Tongue (tissue), 2 donors: ENCODE results near the gene BCAS1. TPM values are rescaled to one million over a fixed set of nuclear protein-coding genes. Genes with fewer than 3 reads are reported as not detected.

Experiments
- DNase-seq: peaks from one replicate; pipeline ENCODE4 v3.0.0-alpha.2; 2015
- total RNA-seq: library from RNA; depleted of rRNA; stranded (reverse); fragments of >200 nt; gene quantifications from one replicate; pipeline ENCODE4 v1.2.3, GENCODE V29; 2014

BCAS1 gene
- 2.4 TPM for total RNA-seq

- DNase-seq, result no peak
These were observed at the start of gene BCAS1 for GRCh38 chr20:54070187-54070987. BCAS1 (minus strand) TSS chr20:54070594; CDS start chr20:54058718, 11,876 bp downstream.

DNA sequence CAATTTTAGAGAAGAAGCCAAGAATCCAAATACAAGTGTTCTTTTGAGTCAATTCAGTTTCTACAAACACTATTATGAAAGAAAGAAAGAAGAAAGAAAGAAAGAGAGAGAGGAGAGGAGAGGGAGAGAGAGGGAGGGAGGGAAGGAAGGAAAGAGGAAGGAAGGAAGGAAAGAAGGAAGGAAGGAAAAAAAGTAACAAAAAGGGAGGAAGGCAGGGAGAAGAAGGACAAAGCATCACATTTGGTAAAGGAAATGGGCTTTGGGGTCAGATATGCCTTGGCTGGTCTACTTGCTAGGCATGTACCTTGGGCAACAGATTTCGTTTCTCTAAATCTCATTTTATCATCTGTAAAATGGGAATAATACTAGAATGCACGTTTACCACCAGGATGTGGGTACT is 49.4 kb upstream of the BCAS1 start:
- no peak for DNase-seq

DNA sequence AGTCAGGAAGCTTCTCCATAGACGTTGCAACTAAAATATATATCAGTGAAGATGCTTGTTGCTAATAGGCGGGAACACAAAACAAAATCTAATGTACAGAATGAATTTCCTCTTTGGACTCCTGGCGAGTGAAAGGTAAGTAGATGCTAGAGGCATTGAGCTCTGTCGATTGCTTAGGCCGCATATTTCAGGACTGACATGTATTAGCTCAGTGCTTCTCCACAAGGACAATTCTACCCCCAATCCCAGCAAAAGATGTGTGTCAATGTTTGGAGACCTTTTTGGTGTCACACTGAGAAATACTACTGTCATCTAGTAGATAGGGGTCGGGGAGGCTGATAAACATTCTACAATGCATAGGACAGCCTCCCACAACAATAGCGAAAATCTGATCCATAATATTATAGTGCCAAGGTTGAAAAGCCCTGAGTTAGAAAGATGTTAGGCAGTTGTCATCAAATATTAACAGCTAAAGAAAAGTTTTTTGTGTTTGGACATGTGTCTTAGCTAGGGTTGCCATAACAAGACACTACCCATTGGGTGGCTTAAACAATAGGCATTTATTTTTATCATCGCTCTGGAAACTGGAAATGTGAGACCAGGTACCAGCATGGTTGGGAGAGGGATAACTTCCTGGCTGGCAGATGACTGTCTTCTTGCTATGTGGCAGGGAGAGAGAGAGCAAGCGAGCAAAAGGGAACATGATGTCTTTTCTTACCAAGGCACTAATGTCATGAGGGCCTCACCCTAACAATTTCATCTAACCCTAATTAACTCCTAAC is 48.0 kb upstream of the BCAS1 start:
- DNase-seq, result no peak

GRCh38 chr20:54116550-54117235 is 46.3 kb upstream of the BCAS1 start:
- no peak for DNase-seq

DNA sequence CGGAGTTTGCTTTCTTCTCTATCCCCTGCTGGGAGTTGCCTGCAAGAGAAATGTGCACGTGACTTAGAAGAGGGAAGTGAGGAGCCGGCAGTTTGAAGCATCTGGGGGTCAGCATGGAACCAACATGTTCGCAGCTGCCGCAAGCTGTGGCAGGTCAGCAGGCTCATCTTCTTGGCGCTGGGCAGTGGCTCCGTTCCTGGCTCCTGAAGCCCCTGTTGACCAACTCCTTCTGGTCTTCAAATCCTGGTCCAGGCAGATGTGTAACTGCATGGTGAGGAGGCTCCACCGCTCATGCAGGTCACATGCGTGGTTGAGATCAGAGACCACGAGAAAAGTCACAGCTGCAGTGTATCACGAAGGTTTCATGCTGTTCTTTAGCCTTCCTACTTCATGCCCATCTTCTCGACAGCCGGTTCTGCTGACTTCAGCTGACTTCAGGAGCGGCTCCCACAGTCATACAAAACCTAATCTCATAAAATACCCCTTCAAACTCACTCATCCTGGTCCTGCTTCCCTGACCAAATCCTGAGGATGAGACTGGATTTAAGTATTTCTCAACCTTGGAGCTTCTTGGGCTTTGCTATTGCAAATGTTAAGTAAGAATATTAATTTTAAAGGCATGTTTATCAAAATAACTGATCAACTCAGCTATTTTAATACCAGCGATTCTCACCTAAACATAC is 44.9 kb upstream of the BCAS1 start:
- DNase-seq, result no peak

DNA sequence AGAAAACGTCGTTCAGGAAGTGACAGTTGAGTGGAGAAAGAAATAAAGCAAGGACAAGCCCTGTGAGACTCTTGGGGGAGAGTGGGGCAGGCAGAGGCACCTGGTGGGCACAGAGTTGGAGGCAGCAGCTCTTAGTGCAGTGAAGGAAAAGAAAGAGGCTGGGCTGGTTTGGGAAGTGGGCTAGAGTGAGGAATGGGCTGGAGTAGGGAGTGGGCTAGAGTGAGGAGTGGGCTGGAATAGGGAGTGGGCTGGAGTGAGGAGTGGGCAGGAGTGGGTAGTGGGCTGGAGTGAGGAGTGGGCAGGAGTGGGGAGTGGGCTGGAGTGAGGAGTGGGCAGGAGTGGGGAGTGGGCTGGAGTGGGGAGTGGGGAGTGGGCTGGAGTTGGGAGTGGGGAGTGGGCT is 43.7 kb upstream of the BCAS1 start:
- DNase-seq, result no peak

- no peak for DNase-seq
These were observed 43.2 kb upstream of the BCAS1 start for GRCh38 chr20:54113566-54113965.

DNA sequence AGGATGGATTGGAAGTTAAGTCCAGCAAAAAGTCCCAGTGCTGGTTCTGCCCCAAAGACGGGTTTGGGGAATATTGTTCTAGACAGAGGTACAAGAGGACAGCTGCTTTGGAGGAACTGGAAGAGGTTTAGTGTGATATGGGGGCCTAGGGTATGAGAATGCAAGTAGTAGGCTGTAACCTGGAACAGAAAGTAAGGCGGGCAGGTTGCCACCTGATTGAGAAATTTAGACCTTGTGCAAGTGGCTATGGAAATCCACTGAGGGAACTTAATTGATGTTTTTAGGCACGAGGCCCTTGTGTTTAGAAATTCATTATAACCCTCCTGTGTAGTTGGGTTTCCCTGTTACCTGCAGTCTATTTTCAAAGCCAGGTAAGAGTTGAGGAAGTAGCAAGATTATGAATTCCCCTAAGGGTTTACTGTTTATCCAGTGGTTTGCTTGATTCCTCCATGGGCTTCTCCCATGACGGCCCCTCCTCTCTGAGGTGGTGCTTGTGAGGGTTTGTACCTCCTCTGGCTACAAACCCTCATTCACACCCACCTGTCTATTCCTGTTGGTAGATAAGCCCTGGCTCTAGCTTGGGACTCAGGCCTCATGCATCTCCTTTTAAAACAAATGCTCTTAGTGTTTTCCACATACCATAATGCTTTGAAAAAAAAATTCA is 42.0 kb upstream of the BCAS1 start:
- DNase-seq, result no peak

DNA sequence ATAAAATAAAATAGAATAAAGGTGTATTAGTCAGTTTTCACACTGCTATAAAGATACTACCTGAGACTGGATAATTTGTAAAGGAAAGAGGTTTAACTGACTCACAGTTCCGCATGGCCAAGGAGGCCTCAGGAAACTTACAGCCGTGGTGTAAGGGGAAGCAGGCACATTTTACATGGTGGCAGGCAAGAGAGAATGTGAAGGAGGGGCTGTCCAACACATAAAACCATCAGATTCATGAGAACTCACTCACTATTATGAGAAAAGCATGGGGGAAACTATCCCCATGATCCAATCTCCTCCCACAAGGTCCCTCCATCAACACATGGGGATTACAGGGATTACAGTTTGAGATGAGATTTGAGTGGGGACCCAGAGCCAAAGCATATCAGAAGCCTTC is 41.1 kb upstream of the BCAS1 start:
- DNase-seq, result no peak

GRCh38 chr20:54110457-54110856 is 40.1 kb upstream of the BCAS1 start:
- no peak for DNase-seq

DNA sequence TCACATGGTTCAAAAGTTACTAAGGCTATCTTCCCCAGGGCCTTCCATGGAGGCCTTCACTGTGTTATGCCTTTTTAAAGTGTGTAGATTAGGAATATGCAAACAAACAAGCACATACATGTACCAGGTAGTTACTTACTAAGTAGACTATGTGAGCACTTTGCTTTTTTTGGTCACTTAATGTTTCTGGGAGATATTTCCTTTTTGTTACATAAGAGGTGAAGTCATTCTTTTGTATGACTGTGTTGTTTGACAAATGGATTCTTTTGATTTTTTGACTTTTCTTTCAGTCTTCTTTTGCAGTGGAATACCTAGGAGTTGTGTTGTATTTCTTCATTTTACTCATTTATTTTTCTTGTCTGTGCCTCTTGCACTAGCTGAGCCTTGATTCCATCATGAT is 39.6 kb upstream of the BCAS1 start:
- DNase-seq, result no peak

- no peak for DNase-seq
These were observed 38.4 kb upstream of the BCAS1 start for GRCh38 chr20:54108817-54109216.

- no peak for DNase-seq
These were observed 37.9 kb upstream of the BCAS1 start for GRCh38 chr20:54108326-54108642.

- DNase-seq, result no peak
These were observed 37.4 kb upstream of the BCAS1 start for GRCh38 chr20:54107600-54108325.

- no peak for DNase-seq
These were observed 36.8 kb upstream of the BCAS1 start for GRCh38 chr20:54107181-54107580.

- no peak for DNase-seq
These were observed 35.8 kb upstream of the BCAS1 start for GRCh38 chr20:54106162-54106561.

- no peak for DNase-seq
These were observed 35.3 kb upstream of the BCAS1 start for GRCh38 chr20:54105653-54106052.

DNA sequence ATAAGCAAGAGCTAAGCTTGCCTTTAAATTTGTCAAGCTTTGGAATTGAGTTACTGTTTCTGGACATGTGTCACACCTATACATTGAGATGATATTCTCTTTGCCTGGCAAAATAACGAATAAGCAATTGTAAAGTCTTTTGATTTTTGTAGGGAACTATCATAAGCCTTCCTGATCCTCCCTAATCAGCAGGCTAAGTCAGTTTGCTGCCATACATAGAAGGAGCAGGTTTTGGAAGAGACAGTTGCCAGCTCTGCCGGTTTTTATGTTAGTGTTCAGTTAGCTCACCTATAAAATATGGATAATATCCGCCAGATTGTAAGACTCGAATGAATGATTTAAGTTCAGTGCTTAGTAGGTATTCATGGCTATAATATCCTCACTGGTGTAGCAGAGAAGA is 34.4 kb upstream of the BCAS1 start:
- no peak for DNase-seq

- no peak for DNase-seq
These were observed 33.6 kb upstream of the BCAS1 start for GRCh38 chr20:54103762-54104600.

DNA sequence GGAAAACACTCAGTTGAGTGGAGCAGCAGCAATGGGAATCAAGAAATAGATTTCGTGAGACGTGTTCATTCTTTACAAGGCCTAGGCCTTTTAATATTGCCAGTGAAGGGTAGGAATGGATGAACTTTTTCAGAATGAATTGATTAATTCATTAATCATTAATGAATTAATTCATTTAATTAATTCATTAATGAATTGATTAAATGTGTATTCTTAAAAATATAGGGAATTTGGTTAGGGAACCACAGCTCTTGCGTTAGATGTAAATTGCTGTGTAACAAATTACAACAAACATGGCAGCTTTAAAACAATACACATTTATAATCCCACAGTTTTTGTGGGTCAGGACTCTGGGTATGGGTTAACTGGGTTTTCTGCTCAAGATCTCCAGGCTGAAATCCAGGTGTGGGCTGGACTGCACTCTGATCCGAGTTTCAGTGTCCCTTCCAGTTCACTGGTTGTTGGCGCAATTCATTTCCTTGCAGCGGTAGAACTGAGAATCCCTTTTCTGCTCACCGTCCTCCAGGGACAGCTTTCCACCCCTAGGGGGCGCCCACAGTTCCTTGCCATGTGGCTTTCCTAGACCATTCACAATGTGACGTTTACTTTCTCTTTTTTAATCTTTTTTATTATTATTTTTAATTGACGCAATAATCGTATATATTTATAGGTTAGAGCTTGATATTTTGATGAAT is 32.8 kb upstream of the BCAS1 start:
- DNase-seq, result peak; percentile 61
